Measurements from ENCODE around the gene AKNA.

AKNA gene

GRCh38 chr9:114406441-114406840, 18.7 kb upstream of the AKNA start:
- peak overlapping the region; percentile 27 for H3K14ac ChIP-seq (ENCODE audit: low read length)
- peaks cover 9 to 12% of the 10 kb centered on the region in 2 donors for H3K4me1 ChIP-seq (ENCODE audit: control insufficient read depth in 2 of 2, insufficient read depth in 1 of 2, low read depth in 1 of 2, low read length in 2 of 2)
- H4K91ac ChIP-seq (ENCODE audit: low read depth, low read length, poor library complexity), result no peak overlapping the region
- H3K4me3 ChIP-seq (ENCODE audit: low read length in 2 of 2), result no peak overlapping the region
- DNase-seq (ENCODE audit: low spot score), result no peak
- no peak overlapping the region for H3K27ac ChIP-seq (replicated peaks; ENCODE audit: low read length)
- no peaks in the 10 kb centered on the region for H3K27me3 ChIP-seq (ENCODE audit: control insufficient read depth in 3 of 3, insufficient read depth in 3 of 3, low read depth in 1 of 3, low read length in 3 of 3)
- peak overlapping the region; percentile 49 for H2AK5ac ChIP-seq (ENCODE audit: low read depth, low read length)
- no peak overlapping the region for H3K23ac ChIP-seq (ENCODE audit: low read depth, low read length, poor library complexity)
- peaks cover 2 to 6% of the 10 kb centered on the region in 2 donors for H3K36me3 ChIP-seq (replicated peaks in 1 of 2; ENCODE audit: control insufficient read depth in 2 of 2, insufficient read depth in 2 of 2, low read length in 2 of 2)
- H3K79me1 ChIP-seq (ENCODE audit: low read depth, low read length), result no peaks in the 10 kb centered on the region
- H4K8ac ChIP-seq (ENCODE audit: low read depth, low read length), result no peak overlapping the region
- H2AFZ ChIP-seq (ENCODE audit: low read length), result no peak overlapping the region
- peak overlapping the region; percentile 42 for H2BK12ac ChIP-seq (ENCODE audit: low read length)
- H3K4me2 ChIP-seq (ENCODE audit: insufficient read depth, low read length, poor library complexity, severe bottlenecking), result no peak overlapping the region
- no peaks in the 10 kb centered on the region for H3K9me3 ChIP-seq (replicated peaks in 1 of 2; ENCODE audit: control insufficient read depth in 2 of 2, insufficient read depth in 1 of 2, low read depth in 1 of 2, low read length in 2 of 2)
- H2BK120ac ChIP-seq (ENCODE audit: low read depth, low read length), result no peak overlapping the region
- whole genome bisulfite sequencing, 2 donors (ENCODE audit: extremely low coverage in 2 of 2, insufficient read length in 2 of 2, insufficient replicate concordance in 1 of 2), result no CpG with 5 or more reads among the region's 13 CpGs
- H3K4ac ChIP-seq (ENCODE audit: low read length), result no peak overlapping the region
- no peak overlapping the region for H2BK15ac ChIP-seq (ENCODE audit: low read length)
- H2BK5ac ChIP-seq (ENCODE audit: low read length), result no peak overlapping the region
- H3K9ac ChIP-seq (ENCODE audit: low read depth, low read length, poor library complexity), result peak overlapping the region; percentile 54
- H3K18ac ChIP-seq (ENCODE audit: low read length), result no peak overlapping the region

GRCh38 chr9:114405294-114406034, 17.7 kb upstream of the AKNA start:
- peak; percentile 73 for DNase-seq (ENCODE audit: low spot score)
- no peak overlapping the region for H2BK120ac ChIP-seq (ENCODE audit: low read depth, low read length)

GRCh38 chr9:114404531-114404930, 16.7 kb upstream of the AKNA start:
- peaks cover 8 to 10% of the 10 kb centered on the region in 2 donors for H3K4me1 ChIP-seq (ENCODE audit: control insufficient read depth in 2 of 2, insufficient read depth in 1 of 2, low read depth in 1 of 2, low read length in 2 of 2)
- H3K27me3 ChIP-seq (ENCODE audit: control insufficient read depth in 3 of 3, insufficient read depth in 3 of 3, low read depth in 1 of 3, low read length in 3 of 3), result no peaks in the 10 kb centered on the region
- H3K9me3 ChIP-seq (replicated peaks in 1 of 2; ENCODE audit: control insufficient read depth in 2 of 2, insufficient read depth in 1 of 2, low read depth in 1 of 2, low read length in 2 of 2), result no peaks in the 10 kb centered on the region
- H3K27ac ChIP-seq (replicated peaks; ENCODE audit: low read length), result no peak overlapping the region
- H2BK5ac ChIP-seq (ENCODE audit: low read length), result no peak overlapping the region
- no peak overlapping the region for H3K4me3 ChIP-seq (ENCODE audit: low read length in 2 of 2)
- H2BK120ac ChIP-seq (ENCODE audit: low read depth, low read length), result no peak overlapping the region
- DNase-seq (ENCODE audit: low spot score), result no peak
- H2BK12ac ChIP-seq (ENCODE audit: low read length), result no peak overlapping the region
- no peaks in the 10 kb centered on the region for H3K79me1 ChIP-seq (ENCODE audit: low read depth, low read length)
- no peak overlapping the region for H2BK15ac ChIP-seq (ENCODE audit: low read length)
- H2AK5ac ChIP-seq (ENCODE audit: low read depth, low read length), result no peak overlapping the region
- no peak overlapping the region for H3K9ac ChIP-seq (ENCODE audit: low read depth, low read length, poor library complexity)
- no peak overlapping the region for H3K4me2 ChIP-seq (ENCODE audit: insufficient read depth, low read length, poor library complexity, severe bottlenecking)
- H3K4ac ChIP-seq (ENCODE audit: low read length), result no peak overlapping the region
- no peak overlapping the region for H2AFZ ChIP-seq (ENCODE audit: low read length)
- no peak overlapping the region for H4K8ac ChIP-seq (ENCODE audit: low read depth, low read length)
- H3K23ac ChIP-seq (ENCODE audit: low read depth, low read length, poor library complexity), result no peak overlapping the region
- H3K18ac ChIP-seq (ENCODE audit: low read length), result no peak overlapping the region
- no CpG with 5 or more reads among the region's 2 CpGs for WGBS, 2 donors (ENCODE audit: extremely low coverage in 2 of 2, insufficient read length in 2 of 2, insufficient replicate concordance in 1 of 2)
- no peak overlapping the region for H4K91ac ChIP-seq (ENCODE audit: low read depth, low read length, poor library complexity)
- peaks cover 2 to 6% of the 10 kb centered on the region in 2 donors for H3K36me3 ChIP-seq (replicated peaks in 1 of 2; ENCODE audit: control insufficient read depth in 2 of 2, insufficient read depth in 2 of 2, low read length in 2 of 2)
- no peak overlapping the region for H3K14ac ChIP-seq (ENCODE audit: low read length)

More at GRCh38 chr9:114405294-114406034, 17.7 kb upstream of the AKNA start:
- Histone ChIP-seq H3K27me3 (ENCODE audit: control insufficient read depth in 3 of 3, insufficient read depth in 3 of 3, low read depth in 1 of 3, low read length in 3 of 3) (no peaks in the 10 kb centered on the region), H2BK12ac (ENCODE audit: low read length) (no peak overlapping the region), H3K4me1 (ENCODE audit: control insufficient read depth in 2 of 2, insufficient read depth in 1 of 2, low read depth in 1 of 2, low read length in 2 of 2) (peaks cover 9 to 12% of the 10 kb centered on the region in 2 donors), H3K4me2 (ENCODE audit: insufficient read depth, low read length, poor library complexity, severe bottlenecking) (no peak overlapping the region), H3K4ac (ENCODE audit: low read length) (no peak overlapping the region), H3K27ac (replicated peaks; ENCODE audit: low read length) (no peak overlapping the region), H3K4me3 (ENCODE audit: low read length in 2 of 2) (no peak overlapping the region), H3K18ac (ENCODE audit: low read length) (peak overlapping the region; percentile 69), H2AK5ac (ENCODE audit: low read depth, low read length) (no peak overlapping the region), H2AFZ (ENCODE audit: low read length) (no peak overlapping the region), H3K79me1 (ENCODE audit: low read depth, low read length) (no peaks in the 10 kb centered on the region), H3K23ac (ENCODE audit: low read depth, low read length, poor library complexity) (no peak overlapping the region), H3K9ac (ENCODE audit: low read depth, low read length, poor library complexity) (no peak overlapping the region), H4K8ac (ENCODE audit: low read depth, low read length) (no peak overlapping the region), H2BK5ac (ENCODE audit: low read length) (no peak overlapping the region), H3K36me3 (replicated peaks in 1 of 2; ENCODE audit: control insufficient read depth in 2 of 2, insufficient read depth in 2 of 2, low read length in 2 of 2) (peaks cover 2 to 6% of the 10 kb centered on the region in 2 donors), H3K9me3 (replicated peaks in 1 of 2; ENCODE audit: control insufficient read depth in 2 of 2, insufficient read depth in 1 of 2, low read depth in 1 of 2, low read length in 2 of 2) (no peaks in the 10 kb centered on the region), H2BK15ac (ENCODE audit: low read length) (no peak overlapping the region), H3K14ac (ENCODE audit: low read length) (no peak overlapping the region), H4K91ac (ENCODE audit: low read depth, low read length, poor library complexity) (no peak overlapping the region)
- no CpG with 5 or more reads among the region's 15 CpGs for WGBS, 2 donors (ENCODE audit: extremely low coverage in 2 of 2, insufficient read length in 2 of 2, insufficient replicate concordance in 1 of 2)

- Histone ChIP-seq H3K4me1 (ENCODE audit: control insufficient read depth in 2 of 2, insufficient read depth in 1 of 2, low read depth in 1 of 2, low read length in 2 of 2) (no peaks in the 10 kb centered on the region), H3K18ac (ENCODE audit: low read length) (no peak overlapping the region), H2AFZ (ENCODE audit: low read length) (no peak overlapping the region), H3K23ac (ENCODE audit: low read depth, low read length, poor library complexity) (no peak overlapping the region), H2BK120ac (ENCODE audit: low read depth, low read length) (no peak overlapping the region), H2AK5ac (ENCODE audit: low read depth, low read length) (no peak overlapping the region), H3K14ac (ENCODE audit: low read length) (no peak overlapping the region), H3K27ac (replicated peaks; ENCODE audit: low read length) (no peak overlapping the region), H2BK12ac (ENCODE audit: low read length) (no peak overlapping the region), H3K27me3 (ENCODE audit: control insufficient read depth in 3 of 3, insufficient read depth in 3 of 3, low read depth in 1 of 3, low read length in 3 of 3) (no peaks in the 10 kb centered on the region), H3K36me3 (replicated peaks in 1 of 2; ENCODE audit: control insufficient read depth in 2 of 2, insufficient read depth in 2 of 2, low read length in 2 of 2) (peaks cover 2 to 6% of the 10 kb centered on the region in 2 donors), H4K91ac (ENCODE audit: low read depth, low read length, poor library complexity) (no peak overlapping the region), H3K79me1 (ENCODE audit: low read depth, low read length) (no peaks in the 10 kb centered on the region), H3K4me3 (ENCODE audit: low read length in 2 of 2) (no peak overlapping the region), H3K4me2 (ENCODE audit: insufficient read depth, low read length, poor library complexity, severe bottlenecking) (no peak overlapping the region), H2BK5ac (ENCODE audit: low read length) (no peak overlapping the region), H2BK15ac (ENCODE audit: low read length) (no peak overlapping the region), H3K9ac (ENCODE audit: low read depth, low read length, poor library complexity) (no peak overlapping the region), H4K8ac (ENCODE audit: low read depth, low read length) (no peak overlapping the region), H3K9me3 (replicated peaks in 1 of 2; ENCODE audit: control insufficient read depth in 2 of 2, insufficient read depth in 1 of 2, low read depth in 1 of 2, low read length in 2 of 2) (no peaks in the 10 kb centered on the region), H3K4ac (ENCODE audit: low read length) (no peak overlapping the region)
- no peak for DNase-seq (ENCODE audit: low spot score)
- no CpG with 5 or more reads among the region's 16 CpGs for WGBS, 2 donors (ENCODE audit: extremely low coverage in 2 of 2, insufficient read length in 2 of 2, insufficient replicate concordance in 1 of 2)
Observed at GRCh38 chr9:114403153-114403756, 15.5 kb upstream of the AKNA start.

All from neuronal stem cell (in vitro differentiated cells).